Measurements from ENCODE around the gene TYW1B. TPM values are rescaled to one million over a fixed set of nuclear protein-coding genes. Genes with fewer than 3 reads are reported as not detected.
"Not testable (repeated sequence)": the region's sequence is repeated elsewhere in the genome, so short reads cannot be mapped to it uniquely, and the experiment has no call there.

TYW1B gene
- total RNA-seq, 5 donors from 2014 or later (not counting 1 experiment from before 2014, with no cell fraction given) = 3.7 to 7.3 (median 5.7) TPM

DNA sequence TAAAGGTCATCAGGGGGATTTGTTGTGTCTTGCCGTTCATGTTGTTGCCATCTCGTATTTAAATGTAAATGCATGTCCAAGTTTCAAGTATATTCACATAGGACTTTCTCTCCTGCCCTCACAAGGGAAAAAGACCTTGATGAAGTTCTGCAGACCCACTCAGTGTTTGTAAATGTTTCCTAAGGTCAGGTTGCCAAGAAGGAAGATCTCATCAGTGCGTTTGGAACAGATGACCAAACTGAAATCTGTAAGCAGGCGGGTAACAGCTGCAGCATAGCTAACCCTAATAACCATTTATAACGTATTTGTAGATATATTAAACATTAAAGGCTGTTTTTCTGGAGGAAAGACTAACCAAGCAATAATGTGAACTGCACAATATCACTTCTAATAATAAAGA lies 2.6 kb upstream of the TYW1B start:
- CTCF ChIA-PET; H3K9me3 Mint-ChIP-seq; H3K27me3 Mint-ChIP-seq; DNase-seq; H3K27me3 ChIP-seq (replicated peaks in 1 of 2; ENCODE audit: control insufficient read depth in 2 of 2, extremely low read depth in 1 of 2, insufficient read depth in 2 of 2, low read length in 1 of 2); H3K9me3 ChIP-seq; ATAC-seq (replicated peaks in 1 of 4): not testable (repeated sequence)
- Mint-ChIP-seq H3K4me3 (peak overlapping the region; percentile 89 to 97 (median 95)), H3K27ac (peak overlapping the region; percentile 98), H3K36me3 (peaks cover 16% of the 10 kb centered on the region), H3K4me1 (peaks cover 37 to 42% (median 41%) of the 10 kb centered on the region in 3 donors)
- Histone ChIP-seq H3K4me1 (ENCODE audit: control insufficient read depth in 1 of 2, extremely low read depth in 1 of 2, insufficient read depth in 2 of 2, low read length in 2 of 2) (peaks cover 8 to 17% of the 10 kb centered on the region in 2 experiments), H3K36me3 (ENCODE audit: control insufficient read depth in 2 of 2, extremely low read depth in 1 of 2, insufficient read depth in 1 of 2, low read length in 1 of 2) (peaks cover 0 to 27% of the 10 kb centered on the region in 2 donors), H3K4me3 (ENCODE audit: control insufficient read depth in 1 of 2, extremely low read depth in 1 of 2, low read length in 1 of 2) (peak overlapping the region in 1 of 2 donors; percentile 64), H3K27ac (ENCODE audit: low read length) (peak overlapping the region; percentile 88)
- POLR2A ChIA-PET = interaction anchor here in 1 of 2 donors (0.7 kb wide), 1 partner anchor 607 kb away, joined by 3 read pairs; no protein-coding TSS in a partner anchor
- whole genome bisulfite sequencing (ENCODE audit: insufficient coverage) = no CpG with 5 or more reads among the region's 5 CpGs

DNA sequence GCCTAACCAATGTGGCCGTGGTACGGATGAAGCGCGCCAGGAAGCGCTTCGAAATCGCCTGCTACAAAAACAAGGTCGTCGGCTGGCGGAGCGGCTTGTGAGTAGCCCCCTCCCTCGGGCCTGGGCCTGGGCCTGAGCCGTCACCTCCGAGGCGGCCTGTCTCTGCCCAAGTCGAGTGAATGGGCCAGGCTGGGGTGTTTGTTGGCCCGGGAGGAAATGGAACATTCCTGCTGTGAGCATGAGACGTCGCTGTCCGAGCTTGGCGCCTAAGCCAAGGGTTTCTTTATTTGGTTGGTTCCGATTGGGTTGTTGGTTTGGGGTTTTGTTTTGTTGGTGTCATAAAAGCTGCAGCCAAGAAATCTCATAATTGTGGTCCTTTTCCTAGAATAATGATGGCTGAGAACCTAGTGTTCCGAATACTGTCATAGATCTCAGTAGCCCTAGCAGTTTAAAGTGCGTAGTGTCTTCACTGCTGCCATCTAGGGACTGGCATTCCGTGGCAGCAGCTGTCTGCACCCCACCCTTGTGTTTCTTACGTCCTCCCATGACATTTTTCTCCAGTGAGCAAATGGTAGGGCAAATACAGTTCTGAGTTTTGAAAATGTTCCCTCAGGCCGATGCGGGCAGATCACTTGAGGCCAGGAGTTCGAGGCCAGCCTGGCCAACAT lies 1.8 kb upstream of the TYW1B start:
- CTCF ChIA-PET = interaction anchor here (0.5 to 0.6 kb wide), 2 partner anchors 426 to 461 kb away, joined by 4 to 6 read pairs; no protein-coding TSS in a partner anchor
- Histone ChIP-seq H3K27ac (ENCODE audit: low read length) (peak overlapping the region; percentile 88), H3K36me3 (ENCODE audit: control insufficient read depth in 2 of 2, extremely low read depth in 1 of 2, insufficient read depth in 1 of 2, low read length in 1 of 2) (peaks cover 0 to 25% of the 10 kb centered on the region in 2 donors), H3K4me1 (ENCODE audit: control insufficient read depth in 1 of 2, extremely low read depth in 1 of 2, insufficient read depth in 2 of 2, low read length in 2 of 2) (peaks cover 8 to 17% of the 10 kb centered on the region in 2 experiments), H3K4me3 (ENCODE audit: control insufficient read depth in 1 of 2, extremely low read depth in 1 of 2, low read length in 1 of 2) (peak overlapping the region; percentile 64 to 79)
- H3K27me3 ChIP-seq (replicated peaks in 1 of 2; ENCODE audit: control insufficient read depth in 2 of 2, extremely low read depth in 1 of 2, insufficient read depth in 2 of 2, low read length in 1 of 2); POLR2A ChIA-PET; H3K9me3 ChIP-seq; H3K27me3 Mint-ChIP-seq; H3K9me3 Mint-ChIP-seq: not testable (repeated sequence)
- H3K27ac Mint-ChIP-seq = peak overlapping the region; percentile 98
- H3K36me3 Mint-ChIP-seq = peaks cover 16% of the 10 kb centered on the region
- WGBS (ENCODE audit: insufficient coverage) = under 1% methylated on average over 21 of the region's 29 CpGs
- H3K4me3 Mint-ChIP-seq = peak overlapping the region; percentile 89 to 97 (median 95)
- ATAC-seq (replicated peaks in 1 of 4) (peak; percentile 44 to 52 (median 50)), DNase-seq (peak in 33 of 35 experiments; percentile 32 to 72 (median 52))
- H3K4me1 Mint-ChIP-seq = peaks cover 37 to 42% (median 41%) of the 10 kb centered on the region in 3 donors

DNA sequence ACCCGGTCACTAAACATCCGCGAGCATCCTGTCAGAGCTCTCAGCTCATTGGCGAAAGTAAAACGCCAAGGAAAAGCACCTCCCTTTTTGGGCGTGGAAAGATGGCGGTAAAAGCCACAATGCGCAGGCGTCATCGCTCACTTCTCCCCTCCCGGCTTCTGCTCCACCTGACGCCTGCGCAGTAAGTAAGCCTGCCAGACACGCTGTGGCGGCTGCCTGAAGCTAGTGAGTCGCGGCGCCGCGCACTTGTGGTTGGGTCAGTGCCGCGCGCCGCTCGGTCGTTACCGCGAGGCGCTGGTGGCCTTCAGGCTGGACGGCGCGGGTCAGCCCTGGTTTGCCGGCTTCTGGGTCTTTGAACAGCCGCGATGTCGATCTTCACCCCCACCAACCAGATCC lies 1.3 kb upstream of the TYW1B start:
- WGBS (ENCODE audit: insufficient coverage) = under 1% methylated on average over 35 of the region's 36 CpGs
- peaks cover 8 to 17% of the 10 kb centered on the region in 2 experiments for H3K4me1 ChIP-seq (ENCODE audit: control insufficient read depth in 1 of 2, extremely low read depth in 1 of 2, insufficient read depth in 2 of 2, low read length in 2 of 2)
- ATAC-seq (replicated peaks in 1 of 4) (peak; percentile 49 to 56 (median 54)), DNase-seq (peak; percentile 90 to 99 (median 96))
- not testable (repeated sequence) for H3K9me3 Mint-ChIP-seq; H3K27me3 ChIP-seq (replicated peaks in 1 of 2; ENCODE audit: control insufficient read depth in 2 of 2, extremely low read depth in 1 of 2, insufficient read depth in 2 of 2, low read length in 1 of 2); H3K27me3 Mint-ChIP-seq; H3K9me3 ChIP-seq
- peak overlapping the region; percentile 89 to 97 (median 95) for H3K4me3 Mint-ChIP-seq
- peak overlapping the region; percentile 64 to 79 for H3K4me3 ChIP-seq (ENCODE audit: control insufficient read depth in 1 of 2, extremely low read depth in 1 of 2, low read length in 1 of 2)
- H3K36me3 ChIP-seq (ENCODE audit: control insufficient read depth in 2 of 2, extremely low read depth in 1 of 2, insufficient read depth in 1 of 2, low read length in 1 of 2) = peaks cover 0 to 20% of the 10 kb centered on the region in 2 donors
- ChIA-PET POLR2A (interaction anchor here in 1 of 2 donors (0.6 to 0.7 kb wide), 3 partner anchors 90 to 693 kb away, joined by 3 to 5 read pairs (median 5); partner anchors contain the start of gene BAZ1B), CTCF (interaction anchor here in 1 of 2 donors (0.5 to 0.8 kb wide), 2 partner anchors 86 to 462 kb away, joined by 3 to 4 read pairs; no protein-coding TSS in a partner anchor)
- H3K27ac Mint-ChIP-seq = peak overlapping the region; percentile 98
- peak overlapping the region; percentile 88 for H3K27ac ChIP-seq (ENCODE audit: low read length)
- peaks cover 37 to 42% (median 41%) of the 10 kb centered on the region in 3 donors for H3K4me1 Mint-ChIP-seq
- H3K36me3 Mint-ChIP-seq = peaks cover 16% of the 10 kb centered on the region

DNA sequence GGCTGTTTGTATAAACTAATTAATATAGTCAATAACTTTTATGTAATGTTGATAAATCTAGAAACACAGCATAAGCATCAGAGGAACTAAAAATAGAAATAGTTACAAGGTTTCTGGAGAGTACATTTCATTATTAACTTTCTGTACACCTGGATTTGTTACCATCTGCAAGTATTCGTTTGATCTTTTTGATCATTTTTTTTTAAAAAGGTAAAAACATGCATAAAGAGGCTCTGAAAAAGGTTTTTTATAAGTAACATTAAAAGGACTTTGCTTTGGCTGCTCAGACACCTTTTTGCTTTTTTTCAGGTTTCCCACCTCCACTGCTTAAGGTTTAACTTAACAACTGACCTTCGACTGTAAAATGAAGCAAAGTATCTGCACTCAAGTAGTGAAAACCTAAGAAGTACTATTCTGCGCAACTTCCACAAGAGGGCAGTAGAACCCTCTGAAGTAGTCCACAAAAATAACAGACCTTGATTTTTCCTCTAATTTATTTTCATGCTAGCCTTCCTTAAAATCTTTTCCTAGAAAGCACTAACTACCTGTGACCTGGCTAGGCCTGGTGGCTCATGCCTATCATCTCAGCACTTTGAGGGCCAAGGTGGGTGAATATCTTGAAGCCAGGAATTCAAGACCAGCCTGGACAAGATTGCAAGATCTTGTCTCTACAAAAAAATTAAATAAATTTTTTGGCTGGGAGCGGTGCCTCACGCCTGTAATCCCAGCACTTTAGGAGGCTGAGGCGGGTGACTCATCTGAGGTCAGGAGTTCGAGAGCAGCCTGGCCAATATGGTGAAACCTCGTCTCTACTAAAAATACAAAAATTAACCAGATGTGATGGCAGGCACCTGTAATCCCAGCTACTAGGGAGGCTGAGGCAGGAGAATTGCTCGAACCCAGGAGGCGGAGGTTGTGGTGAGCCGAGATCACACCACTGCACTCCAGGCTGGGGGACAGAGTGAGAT lies 4.0 kb downstream of the TYW1B start:
- H3K36me3 Mint-ChIP-seq; H3K4me3 ChIP-seq (ENCODE audit: control insufficient read depth in 1 of 2, extremely low read depth in 1 of 2, low read length in 1 of 2); H3K27me3 Mint-ChIP-seq; H3K27me3 ChIP-seq (replicated peaks in 1 of 2; ENCODE audit: control insufficient read depth in 2 of 2, extremely low read depth in 1 of 2, insufficient read depth in 2 of 2, low read length in 1 of 2); H3K27ac ChIP-seq (ENCODE audit: low read length); ATAC-seq (replicated peaks in 1 of 4); H3K4me3 Mint-ChIP-seq; H3K9me3 Mint-ChIP-seq; H3K36me3 ChIP-seq (ENCODE audit: control insufficient read depth in 2 of 2, extremely low read depth in 1 of 2, insufficient read depth in 1 of 2, low read length in 1 of 2); H3K9me3 ChIP-seq; POLR2A ChIA-PET; H3K27ac Mint-ChIP-seq; H3K4me1 ChIP-seq (ENCODE audit: control insufficient read depth in 1 of 2, extremely low read depth in 1 of 2, insufficient read depth in 2 of 2, low read length in 2 of 2): not testable (repeated sequence)
- H3K4me1 Mint-ChIP-seq = peaks cover 11 to 20% (median 17%) of the 10 kb centered on the region in 3 donors
- CTCF ChIA-PET = interaction anchor here in 1 of 2 donors (0.7 kb wide), 1 partner anchor 627 kb away, joined by 3 read pairs; no protein-coding TSS in a partner anchor
- WGBS (ENCODE audit: insufficient coverage) = no CpG with 5 or more reads among the region's 11 CpGs
- peak in 2 of 35 experiments; percentile 9 to 19 for DNase-seq

DNA sequence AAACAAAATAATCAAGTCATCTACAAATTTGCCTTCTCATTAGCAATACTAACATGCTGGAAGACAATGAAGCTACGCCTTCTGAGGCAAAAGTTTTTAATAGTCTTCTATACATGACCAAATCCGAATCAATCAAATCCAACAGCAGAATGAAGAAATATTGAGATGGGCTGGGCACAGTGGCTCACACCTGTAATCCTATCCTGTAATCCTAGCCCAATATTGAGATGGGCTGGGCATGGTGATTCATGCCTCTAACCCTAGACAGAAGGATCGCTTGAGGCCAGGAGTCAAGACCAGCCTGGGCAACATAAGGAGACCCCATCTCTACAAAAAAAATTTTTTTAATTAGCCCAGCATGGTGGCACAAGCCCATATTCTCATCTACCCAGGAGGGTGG lies 5.5 kb downstream of the TYW1B start:
- H3K4me3 ChIP-seq (ENCODE audit: control insufficient read depth in 1 of 2, extremely low read depth in 1 of 2, low read length in 1 of 2); H3K27me3 ChIP-seq (replicated peaks in 1 of 2; ENCODE audit: control insufficient read depth in 2 of 2, extremely low read depth in 1 of 2, insufficient read depth in 2 of 2, low read length in 1 of 2); H3K36me3 ChIP-seq (ENCODE audit: control insufficient read depth in 2 of 2, extremely low read depth in 1 of 2, insufficient read depth in 1 of 2, low read length in 1 of 2); DNase-seq; H3K27me3 Mint-ChIP-seq; H3K9me3 Mint-ChIP-seq; ATAC-seq (replicated peaks in 1 of 4); H3K27ac ChIP-seq (ENCODE audit: low read length); H3K4me1 ChIP-seq (ENCODE audit: control insufficient read depth in 1 of 2, extremely low read depth in 1 of 2, insufficient read depth in 2 of 2, low read length in 2 of 2); POLR2A ChIA-PET; H3K4me3 Mint-ChIP-seq; H3K9me3 ChIP-seq; H3K27ac Mint-ChIP-seq: not testable (repeated sequence)
- CTCF ChIA-PET = interaction anchor here in 1 of 2 donors (0.5 kb wide), 1 partner anchor 9 kb away, joined by 4 read pairs; no protein-coding TSS in a partner anchor
- Mint-ChIP-seq H3K36me3 (peaks cover 18% of the 10 kb centered on the region), H3K4me1 (peaks cover 10 to 22% (median 15%) of the 10 kb centered on the region in 3 donors)
- no CpG with 5 or more reads among the region's 3 CpGs for WGBS (ENCODE audit: insufficient coverage)

Measured in T-cell (primary cell).